ENCODE measurements around the gene GFI1. TPM values are rescaled to one million over a fixed set of nuclear protein-coding genes. Genes with fewer than 3 reads are reported as not detected.

The GFI1 gene
- total and polyA plus RNA-seq, 2 of the 13 experiments (the other 11 are each of a cell fraction or from before 2014, with no cell fraction given): 10.3 to 10.5 TPM

DNA sequence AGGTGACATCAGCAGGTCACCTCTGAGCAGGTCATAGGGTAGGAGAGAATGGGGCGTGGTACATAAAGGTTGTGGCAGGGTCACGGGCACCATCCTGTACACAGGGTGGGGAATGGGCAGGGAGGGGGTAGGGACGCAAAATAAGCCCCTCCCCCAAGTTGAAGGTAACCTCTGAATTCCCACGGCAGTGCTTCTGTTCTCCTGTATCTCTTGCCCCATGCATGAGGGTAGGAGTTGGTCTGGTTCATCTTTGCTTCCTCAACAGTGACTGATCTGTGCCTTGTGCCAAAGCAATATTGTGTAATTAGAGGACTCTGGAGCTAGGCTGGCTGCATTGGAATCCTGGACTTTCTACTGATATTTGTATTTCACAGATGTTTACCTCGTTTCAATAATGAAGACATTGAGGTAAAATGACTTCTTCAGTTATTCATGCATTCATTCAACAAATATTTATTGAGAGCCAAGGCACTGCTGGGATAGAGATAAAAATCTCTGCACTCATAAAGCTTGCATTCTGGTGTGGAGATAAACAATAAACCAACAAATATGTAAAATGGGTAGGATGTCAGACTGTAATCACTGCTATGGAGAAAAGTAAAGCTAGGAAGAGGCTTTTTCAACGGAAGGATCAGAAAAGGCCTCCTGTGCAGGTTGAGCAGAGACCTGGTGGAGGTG is 18.4 kb upstream of the GFI1 start (continued):
- TF ChIP-seq ZNF383 (CRISPR knock-in tag; IDR thresholded peaks at IDR 0.05; ENCODE audit: borderline replicate concordance): no peak
- no peak for TF ChIP-seq ZBTB20 (CRISPR knock-in tag; IDR thresholded peaks at IDR 0.05; ENCODE audit: borderline replicate concordance, low read depth)
- TF ChIP-seq ESRRA (CRISPR knock-in tag; IDR thresholded peaks at IDR 0.05; ENCODE audit: low read depth): peak; percentile 58
- no peak for TF ChIP-seq THAP9 (CRISPR knock-in tag; IDR thresholded peaks at IDR 0.05; ENCODE audit: borderline replicate concordance)
- TF ChIP-seq, protein P1, sequence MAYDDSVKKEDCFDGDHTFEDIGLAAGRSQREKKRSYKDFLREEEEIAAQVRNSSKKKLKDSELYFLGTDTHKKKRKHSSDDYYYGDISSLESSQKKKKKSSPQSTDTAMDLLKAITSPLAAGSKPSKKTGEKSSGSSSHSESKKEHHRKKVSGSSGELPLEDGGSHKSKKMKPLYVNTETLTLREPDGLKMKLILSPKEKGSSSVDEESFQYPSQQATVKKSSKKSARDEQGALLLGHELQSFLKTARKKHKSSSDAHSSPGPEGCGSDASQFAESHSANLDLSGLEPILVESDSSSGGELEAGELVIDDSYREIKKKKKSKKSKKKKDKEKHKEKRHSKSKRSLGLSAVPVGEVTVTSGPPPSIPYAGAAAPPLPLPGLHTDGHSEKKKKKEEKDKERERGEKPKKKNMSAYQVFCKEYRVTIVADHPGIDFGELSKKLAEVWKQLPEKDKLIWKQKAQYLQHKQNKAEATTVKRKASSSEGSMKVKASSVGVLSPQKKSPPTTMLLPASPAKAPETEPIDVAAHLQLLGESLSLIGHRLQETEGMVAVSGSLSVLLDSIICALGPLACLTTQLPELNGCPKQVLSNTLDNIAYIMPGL (CRISPR knock-in tag; IDR thresholded peaks at IDR 0.05; ENCODE audit: borderline replicate concordance in 1 of 2, low read depth in 1 of 2): no peak; a peak in 1 of 4 replicates
- TF ChIP-seq EP300 (IDR thresholded peaks at IDR 0.05; ENCODE audit: low read depth in 2 of 2, low read length in 2 of 2): peak; percentile 77 to 79
- peak; percentile 62; the same call in 1 of the 2 replicates for TF ChIP-seq EP300 (CRISPR knock-in tag; IDR thresholded peaks at IDR 0.05; ENCODE audit: borderline replicate concordance)
- no peak for TF ChIP-seq HMGA1 (CRISPR knock-in tag; conservative IDR thresholded peaks at IDR 0.05)
- TF ChIP-seq, protein P2, sequence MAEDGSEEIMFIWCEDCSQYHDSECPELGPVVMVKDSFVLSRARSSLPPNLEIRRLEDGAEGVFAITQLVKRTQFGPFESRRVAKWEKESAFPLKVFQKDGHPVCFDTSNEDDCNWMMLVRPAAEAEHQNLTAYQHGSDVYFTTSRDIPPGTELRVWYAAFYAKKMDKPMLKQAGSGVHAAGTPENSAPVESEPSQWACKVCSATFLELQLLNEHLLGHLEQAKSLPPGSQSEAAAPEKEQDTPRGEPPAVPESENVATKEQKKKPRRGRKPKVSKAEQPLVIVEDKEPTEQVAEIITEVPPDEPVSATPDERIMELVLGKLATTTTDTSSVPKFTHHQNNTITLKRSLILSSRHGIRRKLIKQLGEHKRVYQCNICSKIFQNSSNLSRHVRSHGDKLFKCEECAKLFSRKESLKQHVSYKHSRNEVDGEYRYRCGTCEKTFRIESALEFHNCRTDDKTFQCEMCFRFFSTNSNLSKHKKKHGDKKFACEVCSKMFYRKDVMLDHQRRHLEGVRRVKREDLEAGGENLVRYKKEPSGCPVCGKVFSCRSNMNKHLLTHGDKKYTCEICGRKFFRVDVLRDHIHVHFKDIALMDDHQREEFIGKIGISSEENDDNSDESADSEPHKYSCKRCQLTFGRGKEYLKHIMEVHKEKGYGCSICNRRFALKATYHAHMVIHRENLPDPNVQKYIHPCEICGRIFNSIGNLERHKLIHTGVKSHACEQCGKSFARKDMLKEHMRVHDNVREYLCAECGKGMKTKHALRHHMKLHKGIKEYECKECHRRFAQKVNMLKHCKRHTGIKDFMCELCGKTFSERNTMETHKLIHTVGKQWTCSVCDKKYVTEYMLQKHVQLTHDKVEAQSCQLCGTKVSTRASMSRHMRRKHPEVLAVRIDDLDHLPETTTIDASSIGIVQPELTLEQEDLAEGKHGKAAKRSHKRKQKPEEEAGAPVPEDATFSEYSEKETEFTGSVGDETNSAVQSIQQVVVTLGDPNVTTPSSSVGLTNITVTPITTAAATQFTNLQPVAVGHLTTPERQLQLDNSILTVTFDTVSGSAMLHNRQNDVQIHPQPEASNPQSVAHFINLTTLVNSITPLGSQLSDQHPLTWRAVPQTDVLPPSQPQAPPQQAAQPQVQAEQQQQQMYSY (CRISPR knock-in tag; IDR thresholded peaks at IDR 0.05): peak; percentile 83
- TF ChIP-seq ZNF547 (CRISPR knock-in tag; IDR thresholded peaks at IDR 0.05): no peak
- TF ChIP-seq GMEB1 (CRISPR knock-in tag; IDR thresholded peaks at IDR 0.05; ENCODE audit: borderline replicate concordance): no peak
- no peak for TF ChIP-seq AHR (CRISPR knock-in tag; IDR thresholded peaks at IDR 0.05)
- 0 out of 2 replicates have a peak, but pooled peaks have one; percentile 27 for TF ChIP-seq ZNF605 (CRISPR knock-in tag; IDR thresholded peaks at IDR 0.05)
- TF ChIP-seq, protein P3, sequence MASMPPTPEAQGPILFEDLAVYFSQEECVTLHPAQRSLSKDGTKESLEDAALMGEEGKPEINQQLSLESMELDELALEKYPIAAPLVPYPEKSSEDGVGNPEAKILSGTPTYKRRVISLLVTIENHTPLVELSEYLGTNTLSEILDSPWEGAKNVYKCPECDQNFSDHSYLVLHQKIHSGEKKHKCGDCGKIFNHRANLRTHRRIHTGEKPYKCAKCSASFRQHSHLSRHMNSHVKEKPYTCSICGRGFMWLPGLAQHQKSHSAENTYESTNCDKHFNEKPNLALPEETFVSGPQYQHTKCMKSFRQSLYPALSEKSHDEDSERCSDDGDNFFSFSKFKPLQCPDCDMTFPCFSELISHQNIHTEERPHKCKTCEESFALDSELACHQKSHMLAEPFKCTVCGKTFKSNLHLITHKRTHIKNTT (CRISPR knock-in tag; IDR thresholded peaks at IDR 0.05): no peak
- TF ChIP-seq NAIF1 (CRISPR knock-in tag; IDR thresholded peaks at IDR 0.05; ENCODE audit: borderline replicate concordance): no peak
- no peak for TF ChIP-seq ZSCAN22 (CRISPR knock-in tag; IDR thresholded peaks at IDR 0.05)
- no peak for TF ChIP-seq ZFP1 (CRISPR knock-in tag; IDR thresholded peaks at IDR 0.05)

All from HepG2 (cell line).